Esophagus muscularis mucosa (tissue), 3 donors: ENCODE measurements around the gene ZMYM4.

Source experiments
- CTCF ChIP-seq, 3 experiments: fragments of 200-600 bp in 2 of 3; fragments of 450-650 bp in 1 of 3; sonication (generic) in 2 of 3; IDR thresholded peaks; one replicate each; pipeline ENCODE4 v1.5.1; 2017 to 2019; ENCODE audit warnings: antibody characterized with exemption in 3 of 3, mild to moderate bottlenecking in 2 of 3, moderate library complexity in 1 of 3
- POLR2A ChIP-seq: fragments of 450-650 bp; IDR thresholded peaks from one replicate; pipeline ENCODE4 v1.6.1; 2017; ENCODE audit warnings: antibody characterized with exemption, moderate library complexity, mild to moderate bottlenecking, low read depth

DNA sequence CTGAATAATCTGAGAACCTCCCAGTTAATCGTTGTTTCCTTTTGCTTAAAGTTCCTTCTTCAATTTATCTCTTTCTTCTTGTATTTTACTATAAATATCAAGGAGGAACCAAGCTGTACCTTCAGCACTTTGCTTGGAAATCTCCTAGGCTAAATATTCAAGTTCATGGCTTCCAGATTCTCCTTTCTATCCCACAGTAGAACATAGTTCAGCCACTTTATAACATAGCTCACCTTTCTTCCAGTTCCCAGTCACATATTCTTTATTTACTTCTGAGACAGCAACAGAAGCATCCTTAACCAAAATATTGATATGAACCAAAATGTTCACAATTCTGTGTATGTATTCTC lies 11.0 kb downstream of the ZMYM4 start:
- TF ChIP-seq CTCF (IDR thresholded peaks at IDR 0.05) (no peak), POLR2A (no peak)
